MM.1S (cell line): Measurements from ENCODE around the gene SLC39A3.

Source experiments
- DNase-seq: peaks from one replicate; pipeline ENCODE4 v3.0.0-alpha.2; 2015
- H2AFZ ChIP-seq: fragments of 300-600 bp; sonication (generic); 2 replicates; pipeline ENCODE4 v1.6.0; 2016; ENCODE audit warnings: antibody characterized with exemption, low read length
- H3F3A ChIP-seq: fragments of 300-600 bp; sonication (generic); 2 replicates; pipeline ENCODE4 v1.6.1; 2016; ENCODE audit warnings: mild to moderate bottlenecking, antibody characterized with exemption, low read length, moderate library complexity, mixed read lengths; ENCODE audit not compliant: insufficient read depth
- H3K27ac ChIP-seq: fragments of 300-600 bp; sonication (generic); 2 replicates; pipeline ENCODE4 v1.5.1; 2016; ENCODE audit warnings: mild to moderate bottlenecking, low read length
- H3K27me3 ChIP-seq: fragments of 300-600 bp; sonication (generic); replicated peaks from 2 replicates; pipeline ENCODE4 v1.6.0; 2016; ENCODE audit warnings: low read length; ENCODE audit not compliant: insufficient read depth
- H3K36me3 ChIP-seq: fragments of 300-600 bp; sonication (generic); replicated peaks from 2 replicates; pipeline ENCODE4 v1.6.1; 2016; ENCODE audit warnings: mild to moderate bottlenecking, low read length, mixed read lengths; ENCODE audit not compliant: insufficient read depth
- H3K4me1 ChIP-seq: fragments of 300-600 bp; sonication (generic); 2 replicates; pipeline ENCODE4 v1.6.1; 2016; ENCODE audit warnings: low read length, mixed read lengths
- H3K4me2 ChIP-seq: fragments of 300-600 bp; sonication (generic); 2 replicates; pipeline ENCODE4 v1.6.0; 2016; ENCODE audit warnings: low read depth, low read length
- H3K4me3 ChIP-seq: fragments of 300-600 bp; sonication (generic); 2 replicates; pipeline ENCODE4 v1.5.1; 2016; ENCODE audit warnings: low read length, mixed read lengths
- H3K79me2 ChIP-seq: fragments of 300-600 bp; sonication (generic); 2 replicates; pipeline ENCODE4 v1.6.1; 2016; ENCODE audit warnings: mixed run types, low read length, mixed read lengths
- H3K9ac ChIP-seq: fragments of 300-600 bp; sonication (generic); 2 replicates; pipeline ENCODE4 v1.6.1; 2016; ENCODE audit warnings: low read length, mixed read lengths
- H3K9me2 ChIP-seq: fragments of 300-600 bp; sonication (generic); replicated peaks from 2 replicates; pipeline ENCODE4 v1.6.1; 2016; ENCODE audit warnings: mild to moderate bottlenecking, low read length, mixed read lengths; ENCODE audit not compliant: insufficient read depth
- H3K9me3 ChIP-seq: fragments of 300-600 bp; sonication (generic); replicated peaks from 2 replicates; pipeline ENCODE4 v1.6.1; 2016; ENCODE audit warnings: mild to moderate bottlenecking, low read length, mixed read lengths; ENCODE audit not compliant: insufficient read depth
- H4K20me1 ChIP-seq: fragments of 300-600 bp; sonication (generic); 2 replicates; pipeline ENCODE4 v1.6.1; 2016; ENCODE audit warnings: mild to moderate bottlenecking, low read length, moderate library complexity, mixed read lengths; ENCODE audit not compliant: insufficient read depth
- CTCF ChIP-seq: fragments of 300-600 bp; sonication (generic); IDR thresholded peaks from 2 replicates; pipeline ENCODE4 v1.5.1; 2016; ENCODE audit warnings: antibody characterized with exemption, low read length, mixed read lengths
- EZH2 ChIP-seq: fragments of 300-600 bp; sonication (generic); optimal IDR thresholded peaks from 2 replicates; pipeline ENCODE3; 2017; ENCODE audit warnings: low read depth, mild to moderate bottlenecking, antibody characterized with exemption, low read length, mixed read lengths
- EZH2phosphoT487 ChIP-seq: fragments of 300-600 bp; sonication (generic); IDR thresholded peaks from 2 replicates; pipeline ENCODE4 v1.6.1; 2018; ENCODE audit warnings: antibody characterized with exemption, low read length

SLC39A3 gene

GRCh38 chr19:2736550-2737190 is 3.1 kb downstream of the SLC39A3 start:
- H3F3A ChIP-seq: no peaks in the 10 kb centered on the region; the same call in 1 of the 2 replicates
- no peak overlapping the region for H3K4me2 ChIP-seq
- H3K27me3 ChIP-seq: no peaks in the 10 kb centered on the region
- no peak overlapping the region for H3K4me3 ChIP-seq
- no peak overlapping the region for H3K27ac ChIP-seq
- TF ChIP-seq EZH2phosphoT487: no peak
- TF ChIP-seq CTCF: no peak
- TF ChIP-seq EZH2: no peak
- H3K9me3 ChIP-seq: no peaks in the 10 kb centered on the region
- no peak overlapping the region for H2AFZ ChIP-seq
- no peaks in the 10 kb centered on the region; the same call in 1 of the 2 replicates for H3K36me3 ChIP-seq
- H4K20me1 ChIP-seq: no peaks in the 10 kb centered on the region
- DNase-seq: no peak
- H3K9me2 ChIP-seq: no peaks in the 10 kb centered on the region
- H3K9ac ChIP-seq: no peak overlapping the region
- H3K79me2 ChIP-seq: peaks cover 35% of the 10 kb centered on the region
- H3K4me1 ChIP-seq: no peaks in the 10 kb centered on the region

- no peak for DNase-seq
- H3K9me2 ChIP-seq: no peaks in the 10 kb centered on the region
- no peaks in the 10 kb centered on the region; the same call in 1 of the 2 replicates for H3F3A ChIP-seq
- no peak overlapping the region for H3K9ac ChIP-seq
- H3K4me3 ChIP-seq: no peak overlapping the region
- H3K4me2 ChIP-seq: no peak overlapping the region
- peaks cover 35% of the 10 kb centered on the region for H3K79me2 ChIP-seq
- TF ChIP-seq EZH2 (no peak), CTCF (no peak), EZH2phosphoT487 (no peak)
- H3K27me3 ChIP-seq: no peaks in the 10 kb centered on the region
- no peaks in the 10 kb centered on the region; the same call in 1 of the 2 replicates for H3K36me3 ChIP-seq
- no peak overlapping the region for H2AFZ ChIP-seq
- H3K4me1 ChIP-seq: no peaks in the 10 kb centered on the region
- H3K9me3 ChIP-seq: no peaks in the 10 kb centered on the region
- no peak overlapping the region for H3K27ac ChIP-seq
- no peaks in the 10 kb centered on the region for H4K20me1 ChIP-seq
Measured at GRCh38 chr19:2735374-2735773, 4.4 kb downstream of the SLC39A3 start.

- H3K27me3 ChIP-seq: no peaks in the 10 kb centered on the region
- no peak overlapping the region for H3K27ac ChIP-seq
- H2AFZ ChIP-seq: no peak overlapping the region
- no peak overlapping the region for H3K9ac ChIP-seq
- DNase-seq: no peak
- H3K4me2 ChIP-seq: no peak overlapping the region
- no peak overlapping the region for H3K4me3 ChIP-seq
- H3K36me3 ChIP-seq: no peaks in the 10 kb centered on the region; the same call in 1 of the 2 replicates
- H3K9me3 ChIP-seq: no peaks in the 10 kb centered on the region
- no peaks in the 10 kb centered on the region for H3K9me2 ChIP-seq
- TF ChIP-seq EZH2phosphoT487: no peak
- no peak for TF ChIP-seq CTCF
- TF ChIP-seq EZH2: no peak
- H3F3A ChIP-seq: no peaks in the 10 kb centered on the region; the same call in 1 of the 2 replicates
- peaks cover 35% of the 10 kb centered on the region for H3K79me2 ChIP-seq
- no peaks in the 10 kb centered on the region for H4K20me1 ChIP-seq
- H3K4me1 ChIP-seq: no peaks in the 10 kb centered on the region
Measured at GRCh38 chr19:2734589-2735288, 5.1 kb downstream of the SLC39A3 start.
